Measurements from ENCODE around the gene NRIP3.

GRCh38 chr11:9002920-9003572 is 755 bp downstream of the NRIP3 start:
- TF ChIP-seq RNF2 (conservative IDR thresholded peaks at IDR 0.05; ENCODE audit: low read depth), result no peak
- TF ChIP-seq MAFF (IDR thresholded peaks at IDR 0.05; ENCODE audit: low read depth, low read length), result no peak
- no peak for TF ChIP-seq RAD51 (IDR thresholded peaks at IDR 0.05; ENCODE audit: borderline replicate concordance)
- TF ChIP-seq ZNF605 (CRISPR knock-in tag; IDR thresholded peaks at IDR 0.05), result no peak
- TF ChIP-seq CTCF (CRISPR knock-in tag; IDR thresholded peaks at IDR 0.05), result no peak
- TF ChIP-seq ARID3A (IDR thresholded peaks at IDR 0.05; ENCODE audit: low read depth, low read length), result no peak
- no peak for TF ChIP-seq PHB2 (IDR thresholded peaks at IDR 0.05; ENCODE audit: partially characterized antibody)
- TF ChIP-seq STAT5B (CRISPR knock-in tag; IDR thresholded peaks at IDR 0.05), result no peak
- no peak for TF ChIP-seq BHLHE40 (IDR thresholded peaks at IDR 0.05; ENCODE audit: low read length)
- no peak for TF ChIP-seq RXRA (CRISPR knock-in tag; IDR thresholded peaks at IDR 0.05)
- TF ChIP-seq ZBTB42 (CRISPR knock-in tag; IDR thresholded peaks at IDR 0.05), result no peak
- TF ChIP-seq PATZ1 (CRISPR knock-in tag; IDR thresholded peaks at IDR 0.05), result no peak
